HFFc6 (cell line): ENCODE measurements around the gene MARF1. TPM values are rescaled to one million over a fixed set of nuclear protein-coding genes. Genes with fewer than 3 reads are reported as not detected.

Experiments used
- DNase-seq: peaks from one replicate; pipeline ENCODE4 v3.0.0-alpha.2; 2018
- H3K27ac Mint-ChIP-seq: 2 replicates; pipeline ENCODE4 v1.8.0; 2020; ENCODE audit warnings: mild to moderate bottlenecking, mixed read lengths
- H3K27me3 Mint-ChIP-seq: 2 replicates; pipeline ENCODE4 v1.8.0; 2021; ENCODE audit warnings: mild to moderate bottlenecking, moderate library complexity, mixed read lengths; ENCODE audit not compliant: insufficient read depth
- H3K36me3 Mint-ChIP-seq: 2 replicates; pipeline ENCODE4 v1.8.0; 2021; ENCODE audit warnings: low read depth, mixed read lengths
- H3K4me1 Mint-ChIP-seq: 2 replicates; pipeline ENCODE4 v1.8.0; 2020; ENCODE audit warnings: low read depth, mixed read lengths
- H3K4me3 Mint-ChIP-seq: 2 replicates; pipeline ENCODE4 v1.8.0; 2020; ENCODE audit warnings: mild to moderate bottlenecking, moderate library complexity, mixed read lengths
- H3K9me3 Mint-ChIP-seq: 2 replicates; pipeline ENCODE4 v1.8.0; 2020; ENCODE audit warnings: mild to moderate bottlenecking, mixed read lengths
- total RNA-seq, 6 experiments: library from RNA; stranded (reverse); fragmentation: NEBNext Ultra II Directional; extraction: Animal tissue kit (Norgen Biotek cat#: 25700); gene quantifications; 2 replicates in 1 of 6; 3 replicates in 5 of 6; pipeline ENCODE4 v1.2.3, GENCODE V29; 2021
- TF ChIP-seq, protein P1 (sequence below): fragments of 200-600 bp; sonication (generic); IDR thresholded peaks from 2 replicates; pipeline ENCODE4 v1.5.0; 2021; ENCODE audit warnings: antibody characterized with exemption, mild to moderate bottlenecking

MARF1 gene
- total RNA-seq, 6 experiments from 2014 or later, result 34.9 to 39.4 (median 38.5) TPM

DNA sequence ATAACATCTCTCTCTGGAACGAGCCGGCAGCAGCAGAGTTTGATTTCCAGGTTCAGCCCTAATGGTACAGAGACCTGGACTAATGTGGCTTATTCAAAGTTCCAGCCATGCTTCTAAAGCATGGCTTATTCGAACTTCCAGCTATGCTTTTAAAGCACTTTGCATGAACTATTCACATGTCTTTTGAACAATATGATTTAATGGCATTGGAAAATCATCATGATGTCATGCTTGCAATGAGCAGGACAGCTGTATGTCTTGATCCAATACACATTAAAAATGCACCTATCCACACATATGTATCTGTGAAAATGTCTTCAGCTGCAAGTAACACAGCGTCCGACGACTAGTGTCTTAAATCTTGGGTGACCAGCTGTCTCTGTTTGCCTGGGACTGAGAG is 85.7 kb downstream of the MARF1 start:
- TF ChIP-seq, protein P1, sequence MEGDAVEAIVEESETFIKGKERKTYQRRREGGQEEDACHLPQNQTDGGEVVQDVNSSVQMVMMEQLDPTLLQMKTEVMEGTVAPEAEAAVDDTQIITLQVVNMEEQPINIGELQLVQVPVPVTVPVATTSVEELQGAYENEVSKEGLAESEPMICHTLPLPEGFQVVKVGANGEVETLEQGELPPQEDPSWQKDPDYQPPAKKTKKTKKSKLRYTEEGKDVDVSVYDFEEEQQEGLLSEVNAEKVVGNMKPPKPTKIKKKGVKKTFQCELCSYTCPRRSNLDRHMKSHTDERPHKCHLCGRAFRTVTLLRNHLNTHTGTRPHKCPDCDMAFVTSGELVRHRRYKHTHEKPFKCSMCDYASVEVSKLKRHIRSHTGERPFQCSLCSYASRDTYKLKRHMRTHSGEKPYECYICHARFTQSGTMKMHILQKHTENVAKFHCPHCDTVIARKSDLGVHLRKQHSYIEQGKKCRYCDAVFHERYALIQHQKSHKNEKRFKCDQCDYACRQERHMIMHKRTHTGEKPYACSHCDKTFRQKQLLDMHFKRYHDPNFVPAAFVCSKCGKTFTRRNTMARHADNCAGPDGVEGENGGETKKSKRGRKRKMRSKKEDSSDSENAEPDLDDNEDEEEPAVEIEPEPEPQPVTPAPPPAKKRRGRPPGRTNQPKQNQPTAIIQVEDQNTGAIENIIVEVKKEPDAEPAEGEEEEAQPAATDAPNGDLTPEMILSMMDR, result no peak
- H3K36me3 Mint-ChIP-seq, result no peaks in the 10 kb centered on the region

DNA sequence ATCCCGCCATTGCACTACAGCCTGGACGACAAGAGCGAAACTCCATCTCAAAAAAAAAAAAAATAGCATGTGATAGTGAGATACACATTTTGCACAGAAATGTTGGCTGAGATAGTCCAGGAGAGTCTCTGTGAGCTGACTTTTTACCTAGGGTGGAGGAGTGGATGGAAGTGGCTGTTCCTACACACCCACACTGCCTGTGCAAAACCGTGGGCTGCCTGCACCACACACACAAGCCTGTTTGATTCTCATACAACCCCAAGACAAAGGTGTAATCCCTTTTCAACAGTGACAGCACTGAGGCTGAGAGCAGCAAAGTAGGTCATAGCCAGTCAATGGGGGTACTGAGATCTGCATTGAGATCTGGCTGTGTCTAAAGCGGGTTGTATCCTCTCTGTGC is 86.8 kb downstream of the MARF1 start:
- H3K4me3 Mint-ChIP-seq, result no peak overlapping the region
- H3K9me3 Mint-ChIP-seq, result no peaks in the 10 kb centered on the region
- TF ChIP-seq, protein P1, result no peak
- H3K27me3 Mint-ChIP-seq, result peaks cover 3% of the 10 kb centered on the region; the same call in 1 of the 2 replicates
- no peak for DNase-seq
- no peaks in the 10 kb centered on the region for H3K4me1 Mint-ChIP-seq
- no peak overlapping the region for H3K27ac Mint-ChIP-seq
- no peaks in the 10 kb centered on the region for H3K36me3 Mint-ChIP-seq

More for the DNA sequence above, 85.7 kb downstream of the MARF1 start:
- Mint-ChIP-seq H3K27me3 (peaks cover 3% of the 10 kb centered on the region; the same call in 1 of the 2 replicates), H3K27ac (no peak overlapping the region), H3K9me3 (no peaks in the 10 kb centered on the region), H3K4me3 (no peak overlapping the region), H3K4me1 (no peaks in the 10 kb centered on the region)
- no peak for DNase-seq

DNA sequence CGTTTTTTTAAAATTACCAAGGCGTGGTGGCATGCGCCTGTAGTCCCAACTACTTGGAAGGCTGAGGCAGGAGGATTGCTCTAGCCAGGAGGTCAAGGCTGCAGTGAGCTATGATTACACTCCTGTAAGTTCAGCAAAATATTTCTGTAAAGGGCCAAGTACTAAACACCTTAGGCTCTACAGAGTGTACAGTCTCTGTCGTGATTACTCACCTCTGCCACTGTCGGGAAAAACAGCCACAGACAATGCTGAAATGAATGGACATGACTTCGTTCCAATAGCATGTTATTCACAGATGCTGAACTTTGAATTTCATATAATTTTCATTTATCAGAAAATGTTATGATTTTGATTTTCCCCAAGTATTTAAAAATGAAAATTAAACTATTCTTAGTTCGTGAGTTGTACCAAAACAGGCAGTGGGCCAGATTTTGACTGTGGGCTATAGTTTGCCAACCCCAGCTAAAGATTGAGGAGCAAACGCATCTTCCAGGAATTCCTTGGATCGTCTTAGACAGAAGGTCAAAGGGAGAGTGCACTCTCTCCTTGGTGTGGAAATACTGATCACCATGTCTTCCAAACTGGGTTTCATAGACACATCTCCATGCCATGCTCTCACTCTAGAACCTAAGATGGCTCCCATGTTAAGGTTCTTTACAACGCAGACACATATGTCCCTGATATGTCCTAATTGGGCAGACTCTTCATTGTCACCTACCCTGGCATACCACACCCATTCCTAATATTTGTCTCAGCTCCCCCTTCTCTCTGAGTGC is 89.5 kb downstream of the MARF1 start:
- no peaks in the 10 kb centered on the region for H3K9me3 Mint-ChIP-seq
- peaks cover 2% of the 10 kb centered on the region; the same call in 1 of the 2 replicates for H3K36me3 Mint-ChIP-seq
- no peak for DNase-seq
- H3K27me3 Mint-ChIP-seq, result peaks cover 3% of the 10 kb centered on the region; the same call in 1 of the 2 replicates
- H3K4me3 Mint-ChIP-seq, result no peak overlapping the region
- peaks cover 8% of the 10 kb centered on the region for H3K4me1 Mint-ChIP-seq
- H3K27ac Mint-ChIP-seq, result no peak overlapping the region
- TF ChIP-seq, protein P1, result no peak

DNA sequence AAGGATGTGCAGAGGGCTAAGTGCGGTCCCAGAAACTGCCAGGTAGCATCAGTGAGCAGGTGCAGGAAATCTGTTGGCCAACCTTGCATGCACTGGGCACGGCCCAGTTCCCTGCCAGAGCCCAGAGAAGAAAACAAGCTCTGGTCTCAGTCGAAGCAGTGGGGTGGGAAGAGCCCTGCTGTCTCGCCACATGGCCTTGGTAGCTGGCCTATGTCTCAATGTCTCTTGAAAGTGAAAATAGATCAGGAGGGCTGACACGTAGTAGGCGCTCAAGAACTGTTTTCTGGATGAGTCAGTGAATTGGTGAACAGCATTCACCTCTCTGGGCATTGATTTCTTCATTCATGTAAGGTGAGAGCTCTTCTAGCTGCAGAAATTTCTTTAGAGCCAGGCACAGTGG is 90.4 kb downstream of the MARF1 start:
- H3K9me3 Mint-ChIP-seq, result no peaks in the 10 kb centered on the region
- DNase-seq, result no peak
- peaks cover 3% of the 10 kb centered on the region; the same call in 1 of the 2 replicates for H3K27me3 Mint-ChIP-seq
- H3K4me3 Mint-ChIP-seq, result no peak overlapping the region
- TF ChIP-seq, protein P1, result no peak
- H3K4me1 Mint-ChIP-seq, result peaks cover 12% of the 10 kb centered on the region
- no peak overlapping the region for H3K27ac Mint-ChIP-seq
- H3K36me3 Mint-ChIP-seq, result peaks cover 8% of the 10 kb centered on the region; the same call in 1 of the 2 replicates

DNA sequence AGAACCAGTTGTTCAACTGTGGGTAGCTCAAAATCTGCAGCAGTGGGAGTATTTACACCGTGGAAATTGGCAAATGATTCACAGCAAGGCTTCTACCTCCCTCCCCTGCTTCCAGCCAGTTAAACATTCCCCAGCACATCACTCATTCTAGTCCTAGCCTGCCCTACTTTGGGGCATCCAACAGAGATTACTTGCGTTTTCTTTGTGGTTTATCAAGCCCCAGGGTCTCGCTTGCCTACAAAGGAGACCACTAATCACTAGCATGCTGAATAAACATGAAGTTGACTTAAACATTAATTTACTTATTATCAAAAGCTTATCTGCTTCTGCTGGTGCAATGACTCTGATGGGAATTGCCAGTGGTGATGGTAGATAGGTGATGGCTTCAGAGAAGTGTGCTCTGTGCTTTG is 94.5 kb downstream of the MARF1 start:
- DNase-seq, result no peak
- Mint-ChIP-seq H3K4me1 (peaks cover 22% of the 10 kb centered on the region), H3K4me3 (no peak overlapping the region), H3K27me3 (no peaks in the 10 kb centered on the region; the same call in 1 of the 2 replicates), H3K9me3 (no peaks in the 10 kb centered on the region), H3K27ac (no peak overlapping the region), H3K36me3 (peaks cover 12% of the 10 kb centered on the region)
- TF ChIP-seq, protein P1, result no peak
